Skeletal muscle tissue (tissue), 4 donors: ENCODE data around the gene PTK6. TPM values are rescaled to one million over a fixed set of nuclear protein-coding genes. Genes with fewer than 3 reads are reported as not detected.
A peak's percentile ranks its signal among the peaks of the same experiment; 100 is the strongest.

Experiments used
- H3K27ac ChIP-seq: one replicate; pipeline ENCODE4 v1.7.0; 2013; ENCODE audit warnings: mild to moderate bottlenecking, low read depth, low read length, inconsistent platforms
- H3K27me3 ChIP-seq, 3 donors: one replicate each; pipeline ENCODE4 v1.7.0; 2013; ENCODE audit warnings: low read length in 3 of 3; ENCODE audit not compliant: control insufficient read depth in 3 of 3, insufficient read depth in 3 of 3
- H3K36me3 ChIP-seq, 3 donors: one replicate each; pipeline ENCODE4 v1.7.0; 2013; ENCODE audit warnings: low read length in 3 of 3; ENCODE audit not compliant: control insufficient read depth in 3 of 3, insufficient read depth in 3 of 3
- H3K4me1 ChIP-seq, 3 donors: one replicate each; pipeline ENCODE4 v1.7.0; 2013; ENCODE audit warnings: low read length in 3 of 3, mild to moderate bottlenecking in 3 of 3; ENCODE audit not compliant: control insufficient read depth in 3 of 3, insufficient read depth in 3 of 3
- H3K4me3 ChIP-seq, 3 donors: one replicate each; pipeline ENCODE4 v1.7.0; 2013; ENCODE audit warnings: low read length in 3 of 3
- H3K9ac ChIP-seq, 3 donors: one replicate each; pipeline ENCODE4 v1.7.0; 2013; ENCODE audit warnings: low read length in 3 of 3, mild to moderate bottlenecking in 3 of 3, moderate library complexity in 2 of 3, low read depth in 1 of 3
- H3K9me3 ChIP-seq, 3 donors: one replicate each; pipeline ENCODE4 v1.7.0; 2013; ENCODE audit warnings: low read length in 3 of 3; ENCODE audit not compliant: control insufficient read depth in 3 of 3
- total RNA-seq: library from RNA; depleted of rRNA; stranded (reverse); fragments of >200 nt; gene quantifications from one replicate; pipeline ENCODE4 v1.2.3, GENCODE V29; 2014
- donor health status: Osteomylitis.

Gene PTK6
- total RNA-seq, 1 donor from 2014 or later = not detected

DNA sequence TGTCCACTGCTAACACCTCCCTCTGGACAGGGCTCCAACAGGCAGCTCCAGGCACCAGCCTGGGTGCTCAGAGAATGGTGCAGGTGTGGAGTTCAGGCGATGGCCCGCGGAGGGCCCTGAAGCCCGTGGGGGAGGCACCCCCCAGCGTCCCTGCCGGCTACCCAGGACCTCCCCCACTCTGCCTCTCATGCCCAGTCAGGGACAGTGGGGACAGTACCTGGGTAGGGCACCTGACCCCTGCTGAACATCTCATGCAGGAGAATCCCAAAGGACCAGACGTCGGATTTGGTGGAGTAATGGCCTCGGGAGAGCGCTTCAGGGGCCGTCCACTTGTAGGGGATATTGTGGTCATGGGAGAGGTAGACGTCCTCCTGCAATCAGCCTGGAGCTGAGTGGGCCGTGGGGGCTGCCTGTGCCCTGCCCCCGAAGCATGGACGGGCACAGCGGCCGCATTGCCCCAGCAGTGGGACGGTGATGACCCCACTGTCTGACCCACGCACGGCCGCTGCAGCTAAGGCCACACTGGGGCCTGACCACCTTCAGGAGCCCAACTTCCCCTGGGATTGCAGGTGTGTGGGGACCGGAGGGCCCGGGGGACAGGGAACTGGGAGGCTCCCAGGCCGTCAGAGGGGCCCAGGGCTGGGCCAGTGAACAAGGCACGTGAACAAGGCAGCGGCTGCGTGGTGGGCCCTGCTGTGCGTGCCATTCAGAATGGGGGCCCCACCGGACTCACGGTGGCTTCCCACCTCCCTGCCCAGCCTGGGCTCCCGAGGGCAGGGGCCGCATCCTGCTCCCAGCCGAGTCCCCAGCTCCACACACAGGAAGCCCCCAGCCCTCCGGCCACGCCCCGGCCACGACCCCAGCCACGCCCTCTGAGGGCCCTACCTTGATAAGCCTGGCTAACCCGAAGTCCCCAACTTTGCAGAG is 7.1 kb downstream of the PTK6 start:
- Histone ChIP-seq H3K4me3 (no peak overlapping the region), H3K27me3 (peaks cover 36 to 55% (median 53%) of the 10 kb centered on the region in 3 donors), H3K4me1 (peaks cover 0 to 3% (median 0%) of the 10 kb centered on the region in 3 donors), H3K9ac (no peak overlapping the region), H3K36me3 (no peaks in the 10 kb centered on the region), H3K9me3 (no peaks in the 10 kb centered on the region), H3K27ac (no peak overlapping the region)

DNA sequence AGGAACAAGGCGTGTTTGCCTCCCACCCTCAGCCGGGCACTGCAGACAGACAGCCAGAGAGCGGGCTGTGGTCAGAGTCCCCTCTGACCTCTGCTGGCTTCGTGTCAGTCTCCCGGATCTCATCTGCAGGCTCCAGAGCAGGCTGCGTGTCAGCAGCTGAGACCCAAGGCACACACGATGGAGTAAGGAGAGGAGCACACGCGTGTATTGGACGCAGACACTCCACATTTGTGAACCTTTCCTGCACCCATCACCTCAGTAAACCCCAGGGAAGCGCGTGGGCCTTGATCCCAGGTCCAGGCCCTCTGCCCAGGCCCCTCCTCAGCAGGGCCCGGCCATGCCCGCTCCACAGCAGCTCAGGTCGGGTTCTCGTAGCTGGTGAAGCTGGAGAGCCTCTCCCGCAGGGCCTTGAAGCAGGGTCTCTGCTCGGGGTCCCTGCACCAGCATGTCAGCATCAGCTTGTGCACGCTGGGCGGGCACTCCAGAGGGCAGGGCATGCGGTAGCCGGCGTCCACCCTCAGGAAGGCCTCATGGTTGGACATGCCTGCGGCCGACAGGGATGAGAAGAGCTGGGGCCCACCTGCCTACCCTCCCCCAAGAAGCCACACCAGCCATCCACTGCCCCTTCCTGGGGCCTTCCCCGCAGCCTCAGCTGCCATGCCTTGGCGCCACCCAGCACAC is 7.9 kb downstream of the PTK6 start:
- no peak overlapping the region for H3K9ac ChIP-seq

DNA sequence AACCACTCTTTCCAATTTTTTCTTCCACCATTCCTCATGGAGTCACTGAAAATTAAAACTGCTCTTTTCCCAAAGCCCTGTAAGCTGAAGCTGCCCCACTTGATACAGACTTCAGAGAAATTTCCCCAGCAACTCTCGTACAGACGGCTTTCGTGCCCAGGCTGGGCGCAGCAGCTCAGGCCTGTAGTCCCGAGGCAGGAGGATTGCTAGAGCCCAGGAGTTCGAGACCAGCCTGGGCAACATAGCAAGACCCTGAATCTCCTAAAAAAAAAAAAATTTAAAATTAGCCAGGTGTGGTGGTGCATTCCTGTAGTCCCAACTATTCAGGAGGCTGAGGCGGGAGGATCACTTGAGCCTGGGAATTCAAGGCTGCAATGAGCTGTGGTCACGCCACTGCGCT is 10.0 kb downstream of the PTK6 start:
- H3K27me3 ChIP-seq = peaks cover 19 to 31% (median 27%) of the 10 kb centered on the region in 3 donors
- H3K9me3 ChIP-seq = no peaks in the 10 kb centered on the region
- peaks cover 5 to 6% (median 6%) of the 10 kb centered on the region in 3 donors for H3K4me1 ChIP-seq
- peaks cover 8 to 10% (median 9%) of the 10 kb centered on the region in 3 donors for H3K36me3 ChIP-seq
- no peak overlapping the region for H3K4me3 ChIP-seq
- H3K27ac ChIP-seq = no peak overlapping the region
- no peak overlapping the region for H3K9ac ChIP-seq

More for the DNA sequence above, 7.9 kb downstream of the PTK6 start:
- Histone ChIP-seq H3K4me1 (no peaks in the 10 kb centered on the region), H3K27me3 (peaks cover 33 to 47% (median 44%) of the 10 kb centered on the region in 3 donors), H3K27ac (no peak overlapping the region), H3K36me3 (no peaks in the 10 kb centered on the region), H3K4me3 (no peak overlapping the region), H3K9me3 (no peaks in the 10 kb centered on the region)

DNA sequence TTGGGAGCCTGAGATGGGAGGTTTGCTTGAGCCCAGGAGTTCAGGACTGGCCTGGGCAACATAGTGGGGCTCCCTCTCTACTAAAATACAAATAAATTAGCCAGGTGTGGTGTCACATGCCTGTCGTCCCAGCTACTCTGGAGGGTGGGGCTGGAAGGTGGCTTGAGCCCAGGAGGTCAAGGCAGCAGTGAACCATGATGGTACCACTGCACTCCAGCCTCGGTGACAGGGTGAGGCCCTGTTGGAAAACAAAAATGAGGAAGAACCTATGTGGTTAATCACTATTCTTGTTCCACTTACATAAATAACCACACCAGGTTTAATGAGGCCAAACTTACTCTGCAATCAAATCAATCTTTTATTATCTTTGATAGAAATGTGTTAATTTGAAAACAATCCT is 11.2 kb downstream of the PTK6 start:
- peaks cover 13 to 22% (median 20%) of the 10 kb centered on the region in 3 donors for H3K27me3 ChIP-seq

DNA sequence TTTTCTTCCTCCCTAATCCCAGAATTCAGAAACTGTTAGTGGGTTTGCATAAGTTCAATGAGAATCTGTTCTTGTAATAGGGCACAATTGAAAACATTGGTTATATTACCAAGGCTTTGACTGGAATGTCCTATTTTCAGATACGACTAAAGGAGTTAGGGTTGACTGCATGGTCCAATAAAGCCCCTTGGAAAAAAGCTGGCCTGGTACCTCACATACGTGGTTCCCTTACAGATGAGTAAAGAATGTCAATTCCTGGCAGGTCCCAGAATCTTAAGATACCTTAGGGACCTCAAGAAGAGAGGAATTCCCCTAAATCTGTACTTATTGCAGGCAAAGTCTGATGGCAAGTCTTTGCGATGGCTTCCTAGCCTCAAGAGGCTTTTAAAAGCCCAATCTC is 12.0 kb downstream of the PTK6 start:
- no peak overlapping the region for H3K4me3 ChIP-seq
- no peak overlapping the region for H3K9ac ChIP-seq
- no peaks in the 10 kb centered on the region for H3K9me3 ChIP-seq
- peaks cover 11 to 15% (median 13%) of the 10 kb centered on the region in 3 donors for H3K27me3 ChIP-seq
- peaks cover 11 to 14% (median 12%) of the 10 kb centered on the region in 3 donors for H3K36me3 ChIP-seq
- H3K27ac ChIP-seq = no peak overlapping the region
- peaks cover 16 to 18% (median 17%) of the 10 kb centered on the region in 3 donors for H3K4me1 ChIP-seq

More for the DNA sequence above, 11.2 kb downstream of the PTK6 start:
- no peak overlapping the region for H3K9ac ChIP-seq
- H3K4me3 ChIP-seq = no peak overlapping the region
- no peak overlapping the region for H3K27ac ChIP-seq
- peaks cover 16 to 17% (median 17%) of the 10 kb centered on the region in 3 donors for H3K4me1 ChIP-seq
- H3K9me3 ChIP-seq = no peaks in the 10 kb centered on the region
- peaks cover 11 to 14% (median 12%) of the 10 kb centered on the region in 3 donors for H3K36me3 ChIP-seq

DNA sequence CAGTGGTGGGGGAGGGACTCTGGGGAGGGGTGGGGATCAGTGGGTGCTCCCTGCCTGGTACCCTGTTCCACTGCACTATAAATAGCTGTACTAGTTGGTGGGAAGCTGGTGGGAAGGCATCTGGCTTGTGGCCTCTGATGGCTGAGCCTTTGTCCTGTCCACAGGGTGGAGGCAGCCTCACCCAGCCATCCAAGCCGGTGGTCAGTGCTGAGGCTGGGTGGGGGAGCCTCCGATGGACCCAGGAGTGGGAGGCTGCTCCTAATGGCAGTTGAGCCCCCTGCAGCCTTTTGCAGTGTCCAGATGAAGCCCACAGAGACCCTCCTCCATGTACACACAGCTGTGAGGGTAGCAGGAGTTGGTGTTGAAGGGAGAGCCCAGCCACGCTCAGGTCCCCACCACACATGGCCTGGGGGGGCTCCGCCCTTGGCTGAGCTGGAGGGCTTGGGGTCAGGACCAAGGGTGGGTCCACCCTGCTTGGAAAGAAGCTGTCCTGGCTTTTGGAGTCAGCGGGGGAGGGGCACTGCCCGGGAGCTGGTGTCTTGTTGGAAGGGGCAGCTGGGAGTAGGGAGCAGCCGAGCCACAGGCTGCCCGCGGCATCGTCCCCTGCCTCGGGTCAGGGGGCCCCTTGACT is 14.1 kb downstream of the PTK6 start:
- peaks cover 11 to 18% (median 12%) of the 10 kb centered on the region in 3 donors for H3K36me3 ChIP-seq
- H3K4me1 ChIP-seq = peaks cover 22 to 36% (median 22%) of the 10 kb centered on the region in 3 donors
- H3K27ac ChIP-seq = no peak overlapping the region
- H3K9me3 ChIP-seq = no peaks in the 10 kb centered on the region
- H3K27me3 ChIP-seq = no peaks in the 10 kb centered on the region
- H3K9ac ChIP-seq = no peak overlapping the region
- H3K4me3 ChIP-seq = no peak overlapping the region

DNA sequence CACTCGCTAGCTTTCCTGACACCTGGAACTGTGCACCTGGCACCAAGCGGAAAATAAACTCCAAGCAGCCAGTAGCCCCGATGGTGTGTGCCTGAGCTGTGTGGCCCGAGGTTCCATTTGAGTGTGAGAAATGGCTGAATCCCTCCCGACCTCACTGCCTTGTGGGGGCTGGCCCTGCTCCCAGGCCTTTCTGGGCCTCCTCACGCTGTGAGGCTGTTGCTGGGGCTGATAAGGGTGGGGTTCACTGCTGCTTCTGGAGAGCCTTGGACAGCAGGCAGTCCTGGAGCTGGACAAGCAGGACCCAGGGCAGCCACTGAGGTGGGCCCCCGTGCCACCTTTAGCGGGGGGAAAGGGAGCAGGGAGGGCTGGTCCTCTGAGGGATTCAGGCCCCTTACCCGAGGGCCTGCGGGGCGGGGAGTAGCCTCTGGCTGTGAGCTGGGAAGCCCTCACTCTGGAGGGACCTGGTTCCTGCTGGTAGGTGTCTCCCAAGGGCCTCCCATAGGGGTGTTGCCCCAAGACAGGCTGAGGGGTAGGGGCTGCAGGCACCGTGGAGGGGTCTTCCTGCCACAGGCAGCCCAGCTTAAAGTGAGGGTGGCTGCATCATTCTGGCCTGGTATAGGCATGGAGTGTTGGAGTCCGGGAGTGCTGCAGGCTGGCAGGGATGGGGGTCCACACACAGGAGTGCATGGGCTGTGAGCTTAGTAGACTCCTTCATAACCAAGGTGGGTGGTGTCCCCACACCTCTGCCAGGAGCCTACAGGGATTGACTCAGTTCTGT is 14.9 kb downstream of the PTK6 start:
- Histone ChIP-seq H3K4me3 (peak overlapping the region in 2 of 3 donors; percentile 29 to 46), H3K9me3 (no peaks in the 10 kb centered on the region), H3K36me3 (peaks cover 11 to 18% (median 12%) of the 10 kb centered on the region in 3 donors), H3K4me1 (peaks cover 22 to 36% (median 22%) of the 10 kb centered on the region in 3 donors), H3K27ac (no peak overlapping the region), H3K9ac (peak overlapping the region in 1 of 3 donors; percentile 50), H3K27me3 (no peaks in the 10 kb centered on the region)

DNA sequence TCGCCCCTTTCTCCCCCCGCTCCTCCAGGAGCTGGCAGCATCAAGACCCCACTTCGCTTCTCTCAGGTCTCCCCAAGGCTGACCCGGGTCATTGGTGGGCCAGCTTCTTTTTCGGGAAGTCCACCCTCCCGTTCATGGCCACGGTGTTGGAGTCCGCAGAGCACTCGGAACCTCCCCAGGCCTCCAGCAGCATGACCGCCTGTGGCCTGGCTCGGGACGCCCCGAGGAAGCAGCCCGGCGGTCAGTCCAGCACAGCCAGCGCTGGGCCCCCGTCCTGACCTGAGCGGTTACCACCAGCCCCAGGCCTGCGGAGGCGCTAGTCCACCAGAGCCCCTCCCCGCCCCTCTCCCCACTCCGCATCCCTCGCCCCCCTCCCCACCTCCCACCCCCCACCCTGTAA is 15.6 kb downstream of the PTK6 start:
- H3K4me3 ChIP-seq = peak overlapping the region; percentile 62 to 80 (median 78)
- peaks cover 22 to 36% (median 22%) of the 10 kb centered on the region in 3 donors for H3K4me1 ChIP-seq
- H3K9me3 ChIP-seq = no peaks in the 10 kb centered on the region
- H3K27ac ChIP-seq = no peak overlapping the region
- H3K9ac ChIP-seq = peak overlapping the region; percentile 43 to 84 (median 81)
- peaks cover 11 to 18% (median 12%) of the 10 kb centered on the region in 3 donors for H3K36me3 ChIP-seq
- no peaks in the 10 kb centered on the region for H3K27me3 ChIP-seq
